ENCODE data around the gene SLC28A1.

DNA sequence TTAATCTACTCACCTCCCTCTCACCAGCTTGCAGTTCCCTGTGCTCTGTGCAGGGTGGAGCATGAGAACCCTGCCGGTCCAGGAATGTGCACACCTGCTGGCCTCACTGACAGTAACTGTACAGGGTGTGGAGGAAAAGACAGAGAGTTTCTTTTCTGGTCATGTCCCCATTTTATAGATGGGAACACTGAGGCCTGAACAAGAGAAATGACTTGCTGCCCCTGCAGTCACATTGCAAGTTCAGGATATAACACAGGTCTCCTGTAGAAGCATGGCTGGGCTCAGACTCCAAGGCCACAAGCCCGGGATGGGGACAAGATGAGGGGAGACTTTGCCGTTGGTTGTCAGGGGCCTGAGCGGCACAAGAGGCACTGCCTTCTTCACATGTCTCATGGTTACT is 23.3 kb downstream of the SLC28A1 start:
- TF ChIP-seq, protein P1, sequence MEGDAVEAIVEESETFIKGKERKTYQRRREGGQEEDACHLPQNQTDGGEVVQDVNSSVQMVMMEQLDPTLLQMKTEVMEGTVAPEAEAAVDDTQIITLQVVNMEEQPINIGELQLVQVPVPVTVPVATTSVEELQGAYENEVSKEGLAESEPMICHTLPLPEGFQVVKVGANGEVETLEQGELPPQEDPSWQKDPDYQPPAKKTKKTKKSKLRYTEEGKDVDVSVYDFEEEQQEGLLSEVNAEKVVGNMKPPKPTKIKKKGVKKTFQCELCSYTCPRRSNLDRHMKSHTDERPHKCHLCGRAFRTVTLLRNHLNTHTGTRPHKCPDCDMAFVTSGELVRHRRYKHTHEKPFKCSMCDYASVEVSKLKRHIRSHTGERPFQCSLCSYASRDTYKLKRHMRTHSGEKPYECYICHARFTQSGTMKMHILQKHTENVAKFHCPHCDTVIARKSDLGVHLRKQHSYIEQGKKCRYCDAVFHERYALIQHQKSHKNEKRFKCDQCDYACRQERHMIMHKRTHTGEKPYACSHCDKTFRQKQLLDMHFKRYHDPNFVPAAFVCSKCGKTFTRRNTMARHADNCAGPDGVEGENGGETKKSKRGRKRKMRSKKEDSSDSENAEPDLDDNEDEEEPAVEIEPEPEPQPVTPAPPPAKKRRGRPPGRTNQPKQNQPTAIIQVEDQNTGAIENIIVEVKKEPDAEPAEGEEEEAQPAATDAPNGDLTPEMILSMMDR (IDR thresholded peaks at IDR 0.05) = no peak
- TF ChIP-seq EZH2 (IDR thresholded peaks at IDR 0.05; ENCODE audit: borderline replicate concordance, insufficient read depth, low read depth, low read length, poor library complexity, severe bottlenecking) = no peak

Measured in B cell (primary cell).